Cardiac ventricle fibroblast (primary cell): ENCODE data around the gene TRIM40. TPM values are rescaled to one million over a fixed set of nuclear protein-coding genes. Genes with fewer than 3 reads are reported as not detected.

Experiments
- total RNA-seq: library from RNA; depleted of rRNA; stranded (reverse); fragments of >200 nt; gene quantifications from 2 replicates; pipeline ENCODE4 v1.2.3, GENCODE V29; 2015

Gene TRIM40
- not detected in 2 replicates for total RNA-seq

GRCh38 chr6:30135757-30136156, at the start of gene TRIM40:
Gene TRIM40, plus strand, starts transcription at chr6:30136140. Its CDS starts 897 bp downstream, at chr6:30137037.

GRCh38 chr6:30113003-30113759, 22.8 kb upstream of the TRIM40 start, which contains the start of gene TRIM31:
Gene TRIM31, minus strand, starts transcription at chr6:30113090. Its CDS starts 285 bp downstream, at chr6:30112805.

DNA sequence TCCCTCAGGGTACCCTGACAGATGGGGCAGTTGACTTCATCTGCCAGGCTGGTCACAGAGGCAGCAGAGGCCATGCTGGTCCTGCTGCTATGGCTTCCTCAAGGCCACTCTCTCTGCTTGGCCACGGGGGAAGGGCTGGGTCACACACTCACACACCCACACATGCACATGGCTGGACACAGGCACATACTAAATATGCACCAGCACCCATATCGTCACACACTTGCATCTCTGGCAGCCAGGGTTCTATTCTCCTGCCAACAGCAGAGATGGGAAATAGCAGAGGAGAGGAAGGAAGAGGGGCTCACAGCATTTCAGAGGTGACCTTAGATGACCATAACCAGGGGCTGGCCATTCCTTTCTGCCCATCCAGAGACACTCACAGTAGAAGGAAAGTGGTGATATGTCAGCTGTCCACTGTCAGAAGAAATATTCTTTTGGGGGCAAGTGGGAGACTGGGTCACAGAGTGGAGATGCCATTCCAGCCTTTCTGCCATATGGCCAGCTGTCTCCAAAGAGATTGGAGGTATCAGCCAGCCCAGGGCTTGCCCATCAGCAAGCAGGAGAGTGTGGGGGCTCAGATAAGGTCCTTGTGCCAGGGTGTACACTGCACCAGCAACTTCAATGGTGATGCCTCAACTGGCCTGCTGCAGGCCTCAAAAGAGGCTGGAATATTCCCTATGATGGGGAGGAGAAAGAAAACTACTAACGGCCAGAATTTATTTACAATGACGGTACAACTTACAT, 25.0 kb downstream of the TRIM40 start, which contains the start of gene TRIM10:
Gene TRIM10, minus strand, starts transcription at position 427 of the 747 bp plus-strand sequence. Its CDS starts 353 bp downstream, at position 74.

DNA sequence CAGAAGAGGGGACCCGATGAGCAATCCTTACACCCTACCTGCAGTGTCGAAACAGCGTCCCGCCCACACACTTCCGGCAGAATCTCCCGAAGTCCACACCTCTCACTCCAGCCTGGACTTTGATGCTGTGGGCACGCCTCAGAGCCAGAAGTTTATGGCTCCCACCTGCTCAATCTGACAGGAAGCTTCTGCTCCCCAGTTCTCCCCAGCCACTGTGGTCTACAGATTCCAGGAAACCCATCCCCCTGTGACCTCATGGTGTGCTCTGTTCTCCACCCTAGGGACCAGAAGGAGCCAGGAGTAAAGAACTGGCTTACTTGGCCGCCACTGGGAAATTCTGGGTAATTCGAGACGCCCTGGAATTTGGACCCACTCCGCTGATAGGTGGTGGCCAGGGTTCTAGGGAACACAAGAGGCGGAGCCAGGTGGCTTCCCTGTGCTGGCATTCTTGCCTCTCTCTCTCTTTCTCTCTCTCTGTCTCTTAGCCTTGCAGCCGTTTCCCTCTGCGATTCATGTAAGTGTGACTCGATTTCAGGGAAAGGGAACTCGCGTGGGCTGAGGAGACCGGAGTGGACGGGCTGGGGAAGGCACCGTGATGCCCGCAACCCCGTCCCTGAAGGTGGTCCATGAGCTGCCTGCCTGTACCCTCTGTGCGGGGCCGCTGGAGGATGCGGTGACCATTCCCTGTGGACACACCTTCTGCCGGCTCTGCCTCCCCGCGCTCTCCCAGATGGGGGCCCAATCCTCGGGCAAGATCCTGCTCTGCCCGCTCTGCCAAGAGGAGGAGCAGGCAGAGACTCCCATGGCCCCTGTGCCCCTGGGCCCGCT, 27.4 kb downstream of the TRIM40 start, which contains the start of gene TRIM15:
Gene TRIM15, plus strand, starts transcription at position 457 of the 828 bp plus-strand sequence. Its CDS starts 139 bp downstream, at position 596.

Other genes starting within 250 kb of the TRIM40 start
- gene HLA-A, start 193.6 kb upstream of the TRIM40 start, total RNA-seq = 472 and 507 TPM in 2 replicates
- gene POLR1H, start 74.9 kb upstream of the TRIM40 start, total RNA-seq = 26.8 and 27.9 TPM in 2 replicates
- gene PPP1R11, start 68.9 kb upstream of the TRIM40 start, total RNA-seq = 30.6 and 31.6 TPM in 2 replicates
- 0.19 TPM in 1 of 2 replicates, not detected in the other for gene RNF39, start 60.4 kb upstream of the TRIM40 start, total RNA-seq
- not detected in 2 replicates for gene TRIM31, start 23.1 kb upstream of the TRIM40 start, total RNA-seq
- not detected in 2 replicates for gene TRIM10, start 25.1 kb downstream of the TRIM40 start, total RNA-seq
- not detected in 2 replicates for gene TRIM15, start 27.4 kb downstream of the TRIM40 start, total RNA-seq
- gene TRIM26, start 77.3 kb downstream of the TRIM40 start, total RNA-seq = 25.2 and 33.3 TPM in 2 replicates
- gene TRIM39, start 190.8 kb downstream of the TRIM40 start, total RNA-seq = 5.9 and 6.8 TPM in 2 replicates
- gene RPP21, start 209.0 kb downstream of the TRIM40 start, total RNA-seq = 52.2 and 53.2 TPM in 2 replicates